Upper lobe of right lung (tissue), 1 donor: ENCODE data around the gene ITGB3BP. TPM values are rescaled to one million over a fixed set of nuclear protein-coding genes. Genes with fewer than 3 reads are reported as not detected.
"Not testable (repeated sequence)": the region's sequence is repeated elsewhere in the genome, so short reads cannot be mapped to it uniquely, and the experiment has no call there.

Source experiments
- ATAC-seq: fragments of 200-7000 bp; cut with Tn5 transposase; one replicate; pipeline ENCODE4 v1.9.1; 2020; ENCODE audit warnings: mild to moderate bottlenecking, moderate library complexity
- DNase-seq: peaks from one replicate; pipeline ENCODE4 v3.0.0-alpha.2; 2020
- H3K27ac ChIP-seq: fragments of 200-600 bp; one replicate; pipeline ENCODE4 v1.8.0; 2022
- H3K27me3 ChIP-seq: fragments of 200-600 bp; one replicate; pipeline ENCODE4 v1.8.0; 2022; ENCODE audit warnings: mild to moderate bottlenecking
- H3K36me3 ChIP-seq: fragments of 200-600 bp; one replicate; pipeline ENCODE4 v1.8.0; 2022
- H3K4me1 ChIP-seq: fragments of 200-600 bp; one replicate; pipeline ENCODE4 v1.8.0; 2022
- H3K4me3 ChIP-seq: fragments of 200-600 bp; one replicate; pipeline ENCODE4 v1.8.0; 2022; ENCODE audit warnings: mild to moderate bottlenecking
- H3K9me3 ChIP-seq: fragments of 200-600 bp; one replicate; pipeline ENCODE4 v1.8.0; 2022
- intact Hi-C: fragments of 100-400 bp; cut with DNase I; formaldehyde crosslinking; loops from one replicate; pipeline ENCODE4 v1.11.0; 2022
- total RNA-seq: library from RNA; stranded (reverse); fragmentation: NEBNext Ultra II Directional; extraction: Animal tissue kit (Norgen Biotek cat#: 25700); gene quantifications from one replicate; pipeline ENCODE4 v1.2.1, GENCODE V29; 2021
- TF ChIP-seq, protein P1 (sequence below): fragments of 200-600 bp; IDR thresholded peaks from one replicate; pipeline ENCODE4 v1.8.0; 2022; ENCODE audit warnings: antibody characterized with exemption
- donor health status: DM: no; HTN: yes; CAD: no; lungs with severe emphysema.

ITGB3BP gene
- total RNA-seq, 1 donor from 2014 or later: 18.5 TPM

GRCh38 chr1:63435161-63435560, 87.9 kb downstream of the ITGB3BP start:
- ATAC-seq (no peak), DNase-seq (no peak)
- H3K4me3 ChIP-seq: no peak overlapping the region
- H3K9me3 ChIP-seq: no peaks in the 10 kb centered on the region
- intact Hi-C loops: no loop called here
- H3K4me1 ChIP-seq: no peaks in the 10 kb centered on the region
- TF ChIP-seq, protein P1, sequence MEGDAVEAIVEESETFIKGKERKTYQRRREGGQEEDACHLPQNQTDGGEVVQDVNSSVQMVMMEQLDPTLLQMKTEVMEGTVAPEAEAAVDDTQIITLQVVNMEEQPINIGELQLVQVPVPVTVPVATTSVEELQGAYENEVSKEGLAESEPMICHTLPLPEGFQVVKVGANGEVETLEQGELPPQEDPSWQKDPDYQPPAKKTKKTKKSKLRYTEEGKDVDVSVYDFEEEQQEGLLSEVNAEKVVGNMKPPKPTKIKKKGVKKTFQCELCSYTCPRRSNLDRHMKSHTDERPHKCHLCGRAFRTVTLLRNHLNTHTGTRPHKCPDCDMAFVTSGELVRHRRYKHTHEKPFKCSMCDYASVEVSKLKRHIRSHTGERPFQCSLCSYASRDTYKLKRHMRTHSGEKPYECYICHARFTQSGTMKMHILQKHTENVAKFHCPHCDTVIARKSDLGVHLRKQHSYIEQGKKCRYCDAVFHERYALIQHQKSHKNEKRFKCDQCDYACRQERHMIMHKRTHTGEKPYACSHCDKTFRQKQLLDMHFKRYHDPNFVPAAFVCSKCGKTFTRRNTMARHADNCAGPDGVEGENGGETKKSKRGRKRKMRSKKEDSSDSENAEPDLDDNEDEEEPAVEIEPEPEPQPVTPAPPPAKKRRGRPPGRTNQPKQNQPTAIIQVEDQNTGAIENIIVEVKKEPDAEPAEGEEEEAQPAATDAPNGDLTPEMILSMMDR: no peak
- no peaks in the 10 kb centered on the region for H3K27me3 ChIP-seq
- H3K36me3 ChIP-seq: no peaks in the 10 kb centered on the region
- H3K27ac ChIP-seq: no peak overlapping the region

DNA sequence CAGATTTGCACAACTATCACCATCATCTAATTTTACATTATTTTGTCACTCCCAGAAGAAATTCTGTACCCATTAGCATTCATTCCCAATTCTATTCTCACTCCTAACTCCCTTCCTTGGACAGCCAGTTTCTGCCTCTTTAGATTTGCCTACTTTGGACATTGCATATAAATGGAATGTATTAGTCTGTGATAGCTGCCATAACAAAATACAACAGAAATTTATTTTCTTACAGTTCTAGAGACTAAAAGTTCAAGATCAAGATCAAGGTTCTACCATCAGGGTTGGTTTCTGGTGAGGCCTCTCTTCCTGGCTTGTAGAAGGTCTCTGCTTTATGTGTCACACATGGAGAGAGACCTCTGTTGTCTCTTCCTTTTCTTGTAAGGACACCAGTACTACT, 93.7 kb downstream of the ITGB3BP start:
- TF ChIP-seq, protein P1: no peak
- ATAC-seq (no peak), DNase-seq (no peak)
- Histone ChIP-seq H3K9me3 (no peaks in the 10 kb centered on the region), H3K4me3 (no peak overlapping the region), H3K4me1 (no peaks in the 10 kb centered on the region), H3K27me3 (no peaks in the 10 kb centered on the region), H3K27ac (no peak overlapping the region), H3K36me3 (peaks cover 7% of the 10 kb centered on the region)
- intact Hi-C loops: no loop called here

- peaks cover 7% of the 10 kb centered on the region for H3K36me3 ChIP-seq
- no peak for ATAC-seq
- no peaks in the 10 kb centered on the region for H3K27me3 ChIP-seq
- H3K9me3 ChIP-seq: no peaks in the 10 kb centered on the region
- H3K4me1 ChIP-seq: no peaks in the 10 kb centered on the region
- no peak overlapping the region for H3K27ac ChIP-seq
- no peak for DNase-seq
- no peak overlapping the region for H3K4me3 ChIP-seq
- TF ChIP-seq, protein P1: no peak
- intact Hi-C loops: no loop called here
Measured at GRCh38 chr1:63428815-63429214, 94.2 kb downstream of the ITGB3BP start.

DNA sequence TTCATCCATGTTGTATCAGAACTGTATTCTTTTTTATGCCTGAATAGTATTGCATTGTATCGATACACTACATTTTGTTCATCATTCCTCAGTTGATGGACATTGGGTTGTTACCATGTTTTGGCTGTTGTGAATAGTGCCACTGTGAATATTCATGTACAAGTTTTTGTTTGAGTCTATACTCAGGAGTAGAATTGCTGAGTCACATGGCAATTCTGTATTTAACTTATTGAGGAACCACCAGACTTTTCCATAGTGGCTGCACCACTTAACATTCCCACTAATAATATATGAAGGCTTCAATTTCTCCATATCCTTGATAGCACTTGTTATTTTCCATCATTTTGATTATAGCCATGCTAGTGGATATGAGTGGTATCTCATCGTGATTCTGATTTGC, 99.4 kb downstream of the ITGB3BP start:
- ATAC-seq: no peak
- Histone ChIP-seq H3K27ac (no peak overlapping the region), H3K36me3 (peaks cover 9% of the 10 kb centered on the region), H3K4me3 (no peak overlapping the region), H3K27me3 (no peaks in the 10 kb centered on the region), H3K9me3 (no peaks in the 10 kb centered on the region), H3K4me1 (no peaks in the 10 kb centered on the region)
- intact Hi-C loops: no loop called here
- DNase-seq: no peak
- TF ChIP-seq, protein P1: no peak

- H3K9me3 ChIP-seq, H3K27me3 ChIP-seq, DNase-seq, H3K27ac ChIP-seq, H3K36me3 ChIP-seq, H3K4me3 ChIP-seq, intact Hi-C loops, ATAC-seq, H3K4me1 ChIP-seq: not testable (repeated sequence)
Measured at GRCh38 chr1:63420746-63421145, 102.3 kb downstream of the ITGB3BP start.

GRCh38 chr1:63418101-63418500, 104.9 kb downstream of the ITGB3BP start:
- no peaks in the 10 kb centered on the region for H3K27me3 ChIP-seq
- no peak overlapping the region for H3K27ac ChIP-seq
- H3K36me3 ChIP-seq: peaks cover 14% of the 10 kb centered on the region
- intact Hi-C loops: no loop called here
- no peaks in the 10 kb centered on the region for H3K9me3 ChIP-seq
- ATAC-seq: no peak
- no peaks in the 10 kb centered on the region for H3K4me1 ChIP-seq
- TF ChIP-seq, protein P1: no peak
- H3K4me3 ChIP-seq: no peak overlapping the region
- no peak for DNase-seq
